Stimulated activated CD8-positive, alpha-beta memory T cell treated with anti-CD3 and anti-CD28 coated beads, Interleukin-7, amount 100 ng/mL, for 1 hour (primary cell): ENCODE measurements around the gene SLC38A10.

ENCODE experiments used
- DNase-seq, 2 donors: peaks; one replicate each; pipeline ENCODE4 v3.0.0-alpha.2; 2020; ENCODE audit warnings: low read depth in 2 of 2

The SLC38A10 gene

GRCh38 chr17:81241648-81242420 is 53.3 kb downstream of the SLC38A10 start:
- peak; percentile 24 to 53 for DNase-seq

- DNase-seq, result no peak
Measured at GRCh38 chr17:81241203-81241602, 53.9 kb downstream of the SLC38A10 start.

GRCh38 chr17:81240761-81241160 is 54.3 kb downstream of the SLC38A10 start:
- no peak for DNase-seq

- no peak for DNase-seq
Measured at GRCh38 chr17:81239714-81240555, 55.2 kb downstream of the SLC38A10 start.

- DNase-seq, result peak; percentile 85 to 88
Measured at GRCh38 chr17:81238815-81239713, 56.0 kb downstream of the SLC38A10 start, which contains the start of the genes NDUFAF8 and TEPSIN. TSS of gene NDUFAF8 (plus strand) at chr17:81239318. CDS start at chr17:81239364, 46 bp downstream. TSS of gene TEPSIN (minus strand) at chr17:81239055. CDS start at chr17:81239033, 22 bp downstream.

- DNase-seq, result no peak
Measured at GRCh38 chr17:81238490-81238814, 56.7 kb downstream of the SLC38A10 start.

GRCh38 chr17:81237591-81238489 is 57.3 kb downstream of the SLC38A10 start:
- DNase-seq, result no peak

- no peak for DNase-seq
Measured at GRCh38 chr17:81236784-81237183, 58.3 kb downstream of the SLC38A10 start.

- no peak for DNase-seq
Measured at GRCh38 chr17:81235822-81236740, 59.0 kb downstream of the SLC38A10 start.

- DNase-seq, result no peak
Measured at GRCh38 chr17:81234940-81235821, 59.9 kb downstream of the SLC38A10 start.

- DNase-seq, result no peak
Measured at GRCh38 chr17:81234506-81234855, 60.6 kb downstream of the SLC38A10 start.

- DNase-seq, result no peak
Measured at GRCh38 chr17:81233811-81234505, 61.1 kb downstream of the SLC38A10 start.

- DNase-seq, result no peak
Measured at GRCh38 chr17:81233316-81233715, 61.8 kb downstream of the SLC38A10 start.

- DNase-seq, result no peak
Measured at GRCh38 chr17:81232616-81233241, 62.4 kb downstream of the SLC38A10 start.

- no peak for DNase-seq
Measured at GRCh38 chr17:81231766-81232581, 63.1 kb downstream of the SLC38A10 start.

GRCh38 chr17:81231121-81231645 is 63.9 kb downstream of the SLC38A10 start:
- no peak for DNase-seq
